HepG2 (cell line): ENCODE measurements around the gene DLX1. TPM values are rescaled to one million over a fixed set of nuclear protein-coding genes. Genes with fewer than 3 reads are reported as not detected.
A peak's percentile ranks its signal among the peaks of the same experiment; 100 is the strongest.

Experiments used
- DBP ChIP-seq: sonication (generic); formaldehyde crosslinking; IDR thresholded peaks from 2 replicates; pipeline ENCODE4 v1.4.0; 2020; ENCODE audit warnings: missing genetic modification reagents; ENCODE audit errors: not compliant biosample characterization
- DPF2 ChIP-seq: sonication (generic); formaldehyde crosslinking; IDR thresholded peaks from 2 replicates; pipeline ENCODE4 v1.4.0; 2020; ENCODE audit warnings: mild to moderate bottlenecking, low read depth, missing genetic modification reagents, borderline replicate concordance
- GABPB1 ChIP-seq: IDR thresholded peaks from 2 replicates; pipeline ENCODE4 v1.6.1; 2016; ENCODE audit warnings: mild to moderate bottlenecking, missing genetic modification reagents, moderate library complexity, missing compliant biosample characterization
- HNF4A ChIP-seq: sonication (generic); formaldehyde crosslinking; IDR thresholded peaks from 2 replicates; pipeline ENCODE4 v1.4.0; 2020; ENCODE audit warnings: missing genetic modification reagents
- HOXA7 ChIP-seq: sonication (generic); formaldehyde crosslinking; IDR thresholded peaks from 2 replicates; pipeline ENCODE4 v1.8.1; 2022; ENCODE audit warnings: mild to moderate bottlenecking, missing genetic modification reagents, moderate library complexity
- NFE2L2 ChIP-seq: fragments of 150-350 bp; IDR thresholded peaks from 2 replicates; pipeline ENCODE4 v1.6.1; 2014; ENCODE audit warnings: low read length
- NR3C1 ChIP-seq: sonication (generic); formaldehyde crosslinking; IDR thresholded peaks from 2 replicates; pipeline ENCODE4 v1.4.0; 2020; ENCODE audit warnings: missing genetic modification reagents
- PAX8 ChIP-seq: sonication (generic); formaldehyde crosslinking; IDR thresholded peaks from 2 replicates; pipeline ENCODE4 v1.8.0; 2022; ENCODE audit warnings: mild to moderate bottlenecking, missing genetic modification reagents, borderline replicate concordance
- RNF219 ChIP-seq: sonication (generic); formaldehyde crosslinking; IDR thresholded peaks from 2 replicates; pipeline ENCODE4 v1.5.0; 2020; ENCODE audit warnings: mild to moderate bottlenecking, missing genetic modification reagents
- TGIF2 ChIP-seq: IDR thresholded peaks from 2 replicates; pipeline ENCODE4 v1.6.1; 2016; ENCODE audit warnings: control low read depth, missing compliant biosample characterization
- WIZ ChIP-seq: sonication (generic); formaldehyde crosslinking; IDR thresholded peaks from 2 replicates; pipeline ENCODE4 v1.5.1; 2020; ENCODE audit warnings: mild to moderate bottlenecking, missing genetic modification reagents
- XBP1 ChIP-seq: sonication (generic); formaldehyde crosslinking; IDR thresholded peaks from 2 replicates; pipeline ENCODE4 v1.5.0; 2020; ENCODE audit warnings: missing genetic modification reagents
- ZMYM2 ChIP-seq: sonication (generic); formaldehyde crosslinking; IDR thresholded peaks from 2 replicates; pipeline ENCODE4 v1.8.0; 2022; ENCODE audit warnings: mild to moderate bottlenecking, missing genetic modification reagents
- ZNF33A ChIP-seq: sonication (generic); formaldehyde crosslinking; IDR thresholded peaks from 2 replicates; pipeline ENCODE4 v1.5.1; 2020; ENCODE audit warnings: missing genetic modification reagents, mild to moderate bottlenecking, moderate library complexity, borderline replicate concordance
- ZNF614 ChIP-seq: IDR thresholded peaks from 2 replicates; pipeline ENCODE4 v1.6.1; 2018; ENCODE audit warnings: missing biosample characterization, missing genetic modification reagents, inconsistent platforms, borderline replicate concordance
- ZNF672 ChIP-seq: sonication (generic); formaldehyde crosslinking; IDR thresholded peaks from 2 replicates; pipeline ENCODE4 v1.8.1; 2022; ENCODE audit warnings: missing genetic modification reagents
- ZNF678 ChIP-seq: sonication (generic); formaldehyde crosslinking; IDR thresholded peaks from 2 replicates; pipeline ENCODE4 v1.4.0; 2020; ENCODE audit warnings: mild to moderate bottlenecking, missing genetic modification reagents
- polyA plus RNA-seq, 8 experiments: library from polyadenylated mRNA; depleted of rRNA in 3 of 8; stranded (reverse) in 7 of 8; unstranded in 1 of 8; fragments of >200 nt; fragmentation: Illumina TruSeq in 4 of 8; extraction: Trizol in 4 of 8; gene quantifications; 2 replicates each; pipeline versions ENCODE4 v1.2.1 to v1.2.3, GENCODE V29; 2011 to 2016; ENCODE audit warnings: low read depth in 4 of 8, missing spikeins in 1 of 8, mixed read lengths in 1 of 8; ENCODE audit not compliant: insufficient read depth in 1 of 8
- total RNA-seq, 5 experiments: library from RNA; depleted of rRNA; stranded (reverse); fragments of >200 nt; fragmentation: Illumina TruSeq; extraction: Trizol; gene quantifications; 2 replicates each; pipeline ENCODE4 v1.2.3, GENCODE V29; 2016; ENCODE audit warnings: low read depth in 1 of 5
- TF ChIP-seq, protein P1 (sequence below): sonication (generic); formaldehyde crosslinking; conservative IDR thresholded peaks from 2 replicates; pipeline ENCODE4 v1.8.1; 2023; ENCODE audit warnings: missing genetic modification reagents
- TF ChIP-seq, protein P2 (sequence below): IDR thresholded peaks from 2 replicates; pipeline ENCODE4 v1.6.1; 2018; ENCODE audit warnings: missing genetic modification reagents
- TF ChIP-seq, protein P3 (sequence below): IDR thresholded peaks from 2 replicates; pipeline ENCODE4 v1.6.1; 2016; ENCODE audit warnings: missing biosample characterization, missing genetic modification reagents, low read depth
- TF ChIP-seq, protein P4 (sequence below): sonication (generic); formaldehyde crosslinking; IDR thresholded peaks from 2 replicates; pipeline ENCODE4 v1.8.1; 2023; ENCODE audit warnings: mild to moderate bottlenecking, moderate library complexity, missing genetic modification reagents

DLX1 gene
- total and polyA plus RNA-seq, 2 of the 13 experiments (the other 11 are each of a cell fraction or from before 2014, with no cell fraction given) = 0.18 to 0.86 TPM

- TF ChIP-seq, protein P1, sequence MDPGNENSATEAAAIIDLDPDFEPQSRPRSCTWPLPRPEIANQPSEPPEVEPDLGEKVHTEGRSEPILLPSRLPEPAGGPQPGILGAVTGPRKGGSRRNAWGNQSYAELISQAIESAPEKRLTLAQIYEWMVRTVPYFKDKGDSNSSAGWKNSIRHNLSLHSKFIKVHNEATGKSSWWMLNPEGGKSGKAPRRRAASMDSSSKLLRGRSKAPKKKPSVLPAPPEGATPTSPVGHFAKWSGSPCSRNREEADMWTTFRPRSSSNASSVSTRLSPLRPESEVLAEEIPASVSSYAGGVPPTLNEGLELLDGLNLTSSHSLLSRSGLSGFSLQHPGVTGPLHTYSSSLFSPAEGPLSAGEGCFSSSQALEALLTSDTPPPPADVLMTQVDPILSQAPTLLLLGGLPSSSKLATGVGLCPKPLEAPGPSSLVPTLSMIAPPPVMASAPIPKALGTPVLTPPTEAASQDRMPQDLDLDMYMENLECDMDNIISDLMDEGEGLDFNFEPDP (CRISPR knock-in tag) = no peak
- peak; percentile 43; the same call in 1 of the 2 replicates for TF ChIP-seq TGIF2 (CRISPR knock-in tag)
- TF ChIP-seq XBP1 = 0 out of 2 replicates have a peak, but pooled peaks have one; percentile 73
- TF ChIP-seq ZMYM2 = peak; percentile 51; the same call in 1 of the 2 replicates
- TF ChIP-seq ZNF33A (CRISPR knock-in tag) = no peak
- no peak for TF ChIP-seq NFE2L2
- peak; percentile 53 for TF ChIP-seq HNF4A (CRISPR knock-in tag)
- no peak for TF ChIP-seq HOXA7 (CRISPR knock-in tag)
- peak; percentile 43 for TF ChIP-seq DBP (CRISPR knock-in tag)
- TF ChIP-seq, protein P2, sequence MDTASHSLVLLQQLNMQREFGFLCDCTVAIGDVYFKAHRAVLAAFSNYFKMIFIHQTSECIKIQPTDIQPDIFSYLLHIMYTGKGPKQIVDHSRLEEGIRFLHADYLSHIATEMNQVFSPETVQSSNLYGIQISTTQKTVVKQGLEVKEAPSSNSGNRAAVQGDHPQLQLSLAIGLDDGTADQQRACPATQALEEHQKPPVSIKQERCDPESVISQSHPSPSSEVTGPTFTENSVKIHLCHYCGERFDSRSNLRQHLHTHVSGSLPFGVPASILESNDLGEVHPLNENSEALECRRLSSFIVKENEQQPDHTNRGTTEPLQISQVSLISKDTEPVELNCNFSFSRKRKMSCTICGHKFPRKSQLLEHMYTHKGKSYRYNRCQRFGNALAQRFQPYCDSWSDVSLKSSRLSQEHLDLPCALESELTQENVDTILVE (CRISPR knock-in tag) = peak; percentile 71
- TF ChIP-seq ZNF672 (CRISPR knock-in tag) = no peak
- TF ChIP-seq ZNF614 (CRISPR knock-in tag) = peak; percentile 77; the same call in 1 of the 2 replicates
- TF ChIP-seq, protein P3, sequence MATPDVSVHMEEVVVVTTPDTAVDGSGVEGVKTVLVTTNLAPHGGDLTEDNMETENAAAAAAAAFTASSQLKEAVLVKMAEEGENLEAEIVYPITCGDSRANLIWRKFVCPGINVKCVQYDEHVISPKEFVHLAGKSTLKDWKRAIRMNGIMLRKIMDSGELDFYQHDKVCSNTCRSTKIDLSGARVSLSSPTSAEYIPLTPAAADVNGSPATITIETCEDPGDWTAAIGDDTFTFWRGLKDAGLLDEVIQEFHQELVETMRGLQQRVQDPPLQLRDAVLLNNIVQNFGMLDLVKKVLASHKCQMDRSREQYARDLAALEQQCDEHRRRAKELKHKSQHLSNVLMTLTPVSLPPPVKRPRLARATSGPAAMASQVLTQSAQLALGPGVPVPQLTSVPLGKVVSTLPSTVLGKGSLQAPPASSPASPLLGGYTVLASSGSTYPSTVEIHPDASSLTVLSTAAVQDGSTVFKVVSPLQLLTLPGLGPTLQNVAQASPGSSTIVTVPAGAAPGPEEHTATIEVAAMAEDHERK = no peak
- no peak for TF ChIP-seq PAX8
- peak; percentile 73 for TF ChIP-seq GABPB1 (CRISPR knock-in tag)
- TF ChIP-seq, protein P4, sequence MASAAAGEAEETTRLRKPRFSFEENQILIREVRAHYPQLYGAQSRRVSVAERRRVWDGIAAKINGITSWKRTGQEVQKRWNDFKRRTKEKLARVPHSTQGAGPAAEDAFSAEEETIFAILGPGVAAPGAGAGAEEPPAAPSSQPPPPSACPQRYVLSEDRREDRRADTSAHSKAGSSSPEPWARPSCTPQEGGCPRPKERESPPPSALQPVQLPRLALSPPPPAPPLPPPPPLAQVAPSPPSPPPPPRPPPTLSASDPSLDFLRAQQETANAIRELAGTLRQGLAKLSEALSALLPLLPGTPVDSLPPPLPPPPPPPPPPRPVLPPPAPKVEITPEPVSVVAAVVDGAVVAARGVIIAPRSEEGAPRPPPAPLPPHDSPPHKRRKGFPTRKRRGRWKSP = peak; percentile 90
- TF ChIP-seq NR3C1 (CRISPR knock-in tag) = no peak
- no peak for TF ChIP-seq DPF2
- TF ChIP-seq ZNF678 (CRISPR knock-in tag) = no peak
- TF ChIP-seq WIZ (CRISPR knock-in tag) = no peak
- no peak for TF ChIP-seq RNF219
Observed at GRCh38 chr2:172102391-172103359, 17.4 kb downstream of the DLX1 start, which contains the start of gene DLX2 (continued).
